HG03175 (cell line): ENCODE measurements around the gene TSPEAR.

Source experiments
- ATAC-seq: cut with Tn5 transposase; IDR thresholded peaks from one replicate; pipeline ENCODE4 v1.9.1; 2021; ENCODE audit warnings: mild to moderate bottlenecking, moderate library complexity; ENCODE audit not compliant: unreplicated experiment

Gene TSPEAR

GRCh38 chr21:44533891-44534627 is 177.3 kb downstream of the TSPEAR start:
- ATAC-seq: no peak

GRCh38 chr21:44533121-44533890 is 178.1 kb downstream of the TSPEAR start:
- ATAC-seq: no peak

DNA sequence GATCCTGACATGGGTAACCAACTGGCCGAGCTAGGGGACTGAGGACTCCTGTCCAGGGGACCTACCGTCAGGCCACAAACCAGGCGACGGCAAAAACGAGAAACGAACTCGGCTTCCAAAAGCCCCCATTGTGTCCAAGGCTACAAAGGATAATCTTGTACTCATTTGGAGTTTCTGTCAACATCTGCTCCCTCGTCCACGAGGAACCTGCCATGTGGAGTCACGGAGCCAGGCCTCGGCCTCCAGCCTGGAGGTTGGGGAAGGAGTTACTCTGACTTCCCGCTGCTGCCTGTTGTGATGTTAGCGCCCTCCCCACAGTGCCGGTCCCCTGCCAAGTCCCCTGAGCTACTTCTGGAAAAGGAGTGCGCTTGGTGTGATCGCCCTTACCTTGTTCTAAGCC is 178.7 kb downstream of the TSPEAR start:
- no peak for ATAC-seq

DNA sequence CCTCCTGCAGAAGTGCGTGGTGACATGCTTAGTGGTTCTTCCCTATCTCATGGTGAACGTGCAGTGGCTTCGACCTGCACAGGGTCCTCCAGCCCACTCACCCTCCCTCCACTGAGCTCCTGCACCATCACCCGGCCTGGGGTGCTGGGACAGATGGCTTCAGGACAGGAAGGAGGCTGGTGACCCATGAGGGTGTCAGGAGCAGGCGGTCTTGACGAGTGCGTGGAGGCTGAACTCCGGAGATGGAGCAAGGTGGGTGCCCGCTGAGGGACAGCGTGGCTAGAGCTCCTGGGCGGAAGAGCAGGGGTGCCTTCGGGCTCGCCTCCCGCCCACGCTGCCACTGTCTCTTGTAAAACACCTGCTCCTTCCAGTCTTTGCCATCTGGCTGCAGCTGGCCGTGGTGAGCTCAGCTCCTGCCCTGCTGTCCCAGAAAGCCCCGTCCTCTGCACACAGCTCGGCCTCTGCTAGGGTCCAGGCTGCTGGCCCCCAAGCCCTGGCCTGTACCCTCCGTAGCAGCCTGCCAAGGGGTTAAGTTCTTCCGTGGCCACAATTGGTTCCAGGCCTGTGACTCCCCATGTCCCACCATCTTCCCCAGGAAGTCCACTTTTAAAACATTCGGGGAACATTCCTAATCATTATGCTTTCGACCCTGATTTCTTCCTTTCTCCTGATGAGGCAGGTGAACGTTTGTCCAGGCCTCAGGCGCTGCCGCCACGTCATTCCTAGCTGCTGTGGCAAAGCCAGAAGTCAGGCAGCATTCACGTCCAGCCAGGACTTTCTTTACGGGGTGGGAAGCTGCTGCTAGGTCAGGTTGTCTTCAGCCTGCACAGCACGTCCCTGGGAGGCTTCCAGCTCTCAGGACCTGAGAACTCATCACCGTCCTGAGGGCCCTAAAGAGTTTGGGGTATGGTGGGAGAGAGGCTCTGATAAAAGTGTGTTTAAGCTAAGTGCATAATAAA is 179.5 kb downstream of the TSPEAR start:
- ATAC-seq: no peak

GRCh38 chr21:44530903-44531605 is 180.3 kb downstream of the TSPEAR start:
- no peak for ATAC-seq

GRCh38 chr21:44530221-44530902 is 181.0 kb downstream of the TSPEAR start:
- ATAC-seq: no peak

GRCh38 chr21:44529503-44530125 is 181.8 kb downstream of the TSPEAR start:
- no peak for ATAC-seq

- no peak for ATAC-seq
Observed at GRCh38 chr21:44529011-44529421, 182.4 kb downstream of the TSPEAR start.

- no peak for ATAC-seq
Observed at GRCh38 chr21:44528634-44528995, 182.8 kb downstream of the TSPEAR start.

DNA sequence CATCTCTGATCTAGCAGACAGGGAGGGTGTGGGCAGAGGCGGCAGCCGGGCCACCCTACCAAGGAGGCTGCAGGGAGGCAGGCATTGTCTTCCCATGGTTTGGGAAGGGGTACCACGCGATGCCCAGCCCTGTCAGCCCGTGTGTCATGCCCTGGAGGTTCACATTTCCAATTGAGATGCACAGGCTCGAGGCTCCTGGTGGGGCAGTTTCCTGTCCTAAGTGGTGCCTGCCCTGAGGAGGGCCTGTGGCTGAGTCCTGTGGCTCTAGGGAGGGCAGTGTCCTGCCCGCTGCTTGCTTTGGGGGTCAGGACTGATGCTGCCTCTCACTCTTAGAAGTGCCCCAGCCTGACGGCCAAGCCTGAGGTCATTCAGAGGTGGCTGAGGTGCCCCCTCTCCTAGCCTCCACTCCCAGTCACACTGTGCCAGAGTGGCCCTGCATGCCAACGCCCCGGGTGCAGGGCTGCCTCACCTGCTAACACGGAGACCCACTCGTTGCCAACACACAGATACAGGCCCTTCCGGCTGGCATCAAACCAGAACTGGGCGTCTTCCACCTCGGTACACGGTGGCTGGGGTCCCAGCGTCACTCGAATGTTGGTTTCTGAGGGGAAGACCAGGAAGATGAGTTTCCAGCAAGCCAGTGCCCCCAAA is 183.3 kb downstream of the TSPEAR start:
- no peak for ATAC-seq

DNA sequence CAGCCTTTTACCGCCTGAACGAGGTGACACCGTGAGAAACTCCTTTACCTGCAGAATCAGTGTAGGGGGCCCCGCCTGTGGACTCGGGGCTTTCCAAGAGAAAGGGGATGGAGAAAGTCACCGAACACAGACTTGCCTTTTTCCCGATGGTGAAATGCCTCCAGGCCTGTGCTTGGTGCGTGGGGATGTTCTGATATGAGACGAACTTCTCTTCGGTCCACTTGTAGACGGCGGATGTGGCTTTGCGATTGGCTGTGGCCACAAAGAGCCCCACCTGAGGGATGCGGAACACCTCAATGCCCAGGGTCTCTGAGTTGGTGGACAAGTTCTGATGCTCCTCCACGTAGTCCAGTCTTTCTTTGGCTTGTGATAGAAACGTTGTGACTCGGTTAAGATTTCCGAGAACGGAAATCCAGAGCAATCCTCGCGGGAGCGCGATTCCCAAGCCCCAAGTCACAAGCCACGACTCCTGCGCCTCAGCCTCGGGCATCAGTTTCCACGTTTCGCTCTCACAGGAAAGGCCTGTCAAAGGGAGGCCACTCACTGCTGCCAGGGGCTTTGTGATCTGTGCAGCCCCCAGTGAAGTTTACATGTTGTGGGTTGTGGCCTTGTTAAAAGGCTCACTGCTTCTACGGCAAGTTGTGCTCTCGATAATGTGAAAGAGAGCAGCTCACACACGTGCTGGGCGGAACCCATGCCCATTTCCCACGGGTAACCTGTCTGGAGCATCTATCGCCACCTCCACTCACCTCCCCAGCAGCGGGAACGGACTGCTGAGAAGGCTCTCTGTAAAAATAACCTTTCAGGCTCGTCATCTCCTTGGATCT is 184.0 kb downstream of the TSPEAR start:
- no peak for ATAC-seq

DNA sequence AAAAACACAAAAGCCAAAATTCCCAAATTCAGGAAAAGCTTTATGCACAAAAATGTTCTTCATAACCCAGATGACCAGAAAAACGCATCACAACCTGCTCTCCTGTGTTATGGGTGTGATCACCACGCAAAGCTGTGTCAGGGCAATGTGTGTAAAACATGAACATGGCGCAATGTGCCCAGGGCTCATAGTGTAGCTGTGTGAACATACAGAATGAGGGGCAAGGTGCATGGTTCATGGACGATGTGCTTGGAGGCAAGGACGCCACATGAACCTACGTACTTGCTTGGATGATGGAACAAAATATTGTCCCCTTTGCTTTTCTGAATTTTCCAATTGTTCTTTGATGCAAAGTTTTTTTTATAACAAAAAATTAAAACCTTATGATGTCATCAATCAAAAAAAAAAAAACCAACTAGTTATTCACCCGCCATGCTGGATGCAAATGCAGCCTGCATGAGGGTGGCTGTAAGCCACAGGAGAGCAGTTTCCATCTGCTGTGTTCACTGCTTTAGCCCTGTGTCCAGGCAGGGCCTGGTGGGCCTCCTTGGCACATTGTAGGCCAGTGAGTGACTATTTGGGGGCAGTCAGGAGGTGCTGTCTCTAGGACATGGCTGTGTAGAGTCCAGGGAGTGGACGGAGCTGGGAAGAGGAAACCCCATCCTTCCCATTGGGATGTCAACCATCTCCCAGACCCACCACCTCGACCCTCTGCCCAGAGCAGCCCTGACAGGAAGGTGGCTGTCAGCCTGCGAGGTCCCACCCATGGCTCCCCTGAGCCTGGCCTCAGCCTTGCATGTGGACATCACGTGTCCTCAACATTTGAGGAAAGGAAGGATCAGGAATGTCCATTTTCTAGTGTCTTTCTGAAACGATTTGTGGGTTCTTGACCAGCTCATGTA is 185.0 kb downstream of the TSPEAR start:
- no peak for ATAC-seq

- ATAC-seq: no peak
Observed at GRCh38 chr21:44525391-44526095, 185.8 kb downstream of the TSPEAR start.

DNA sequence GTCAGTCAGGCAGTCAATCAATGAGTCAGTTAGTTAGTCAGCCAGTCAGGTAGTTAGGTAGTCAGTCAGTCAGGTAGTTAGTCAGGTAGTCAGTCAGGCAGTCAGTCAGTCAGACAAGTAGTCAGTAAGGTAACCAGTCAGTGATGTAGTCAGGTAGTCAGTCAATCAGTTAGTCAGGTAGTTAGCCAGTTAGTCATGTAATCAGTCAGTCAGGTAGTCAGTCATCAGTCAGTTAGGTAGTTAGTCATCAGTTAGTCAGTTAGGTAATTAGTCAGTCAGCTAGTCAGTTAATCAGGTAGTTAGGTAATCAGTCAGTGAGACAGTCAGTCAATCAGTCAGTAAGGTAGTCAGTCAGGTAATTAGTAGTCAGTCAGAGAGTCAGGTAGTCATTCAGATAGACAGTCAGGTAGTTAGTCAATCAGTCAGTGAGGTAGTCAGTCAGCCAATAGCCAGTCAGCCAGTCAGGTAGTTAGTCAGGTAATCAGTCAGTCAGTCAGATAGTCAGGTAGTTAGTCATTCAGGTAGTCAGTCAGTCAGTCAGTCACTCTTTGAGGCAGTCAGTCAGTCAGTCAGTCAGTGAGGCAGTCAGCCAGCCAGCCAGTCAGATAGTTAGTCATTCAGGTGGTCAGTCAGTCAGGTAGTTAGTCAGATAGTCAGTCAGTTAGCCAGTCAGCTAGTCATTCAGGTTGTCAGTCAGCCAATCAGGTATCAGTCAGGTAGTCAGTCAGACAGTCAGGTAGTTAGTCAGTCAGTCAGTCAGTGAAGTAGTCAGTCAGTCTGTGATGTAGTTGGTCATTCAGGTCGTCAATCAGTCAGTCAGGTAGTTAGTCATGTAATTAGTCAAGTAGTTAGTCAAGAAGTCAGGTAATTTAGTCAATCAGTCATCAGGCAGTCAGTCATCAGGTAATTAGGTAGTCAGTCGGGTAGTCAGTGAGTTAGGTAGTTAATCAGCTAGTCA is 186.7 kb downstream of the TSPEAR start:
- ATAC-seq: no peak

DNA sequence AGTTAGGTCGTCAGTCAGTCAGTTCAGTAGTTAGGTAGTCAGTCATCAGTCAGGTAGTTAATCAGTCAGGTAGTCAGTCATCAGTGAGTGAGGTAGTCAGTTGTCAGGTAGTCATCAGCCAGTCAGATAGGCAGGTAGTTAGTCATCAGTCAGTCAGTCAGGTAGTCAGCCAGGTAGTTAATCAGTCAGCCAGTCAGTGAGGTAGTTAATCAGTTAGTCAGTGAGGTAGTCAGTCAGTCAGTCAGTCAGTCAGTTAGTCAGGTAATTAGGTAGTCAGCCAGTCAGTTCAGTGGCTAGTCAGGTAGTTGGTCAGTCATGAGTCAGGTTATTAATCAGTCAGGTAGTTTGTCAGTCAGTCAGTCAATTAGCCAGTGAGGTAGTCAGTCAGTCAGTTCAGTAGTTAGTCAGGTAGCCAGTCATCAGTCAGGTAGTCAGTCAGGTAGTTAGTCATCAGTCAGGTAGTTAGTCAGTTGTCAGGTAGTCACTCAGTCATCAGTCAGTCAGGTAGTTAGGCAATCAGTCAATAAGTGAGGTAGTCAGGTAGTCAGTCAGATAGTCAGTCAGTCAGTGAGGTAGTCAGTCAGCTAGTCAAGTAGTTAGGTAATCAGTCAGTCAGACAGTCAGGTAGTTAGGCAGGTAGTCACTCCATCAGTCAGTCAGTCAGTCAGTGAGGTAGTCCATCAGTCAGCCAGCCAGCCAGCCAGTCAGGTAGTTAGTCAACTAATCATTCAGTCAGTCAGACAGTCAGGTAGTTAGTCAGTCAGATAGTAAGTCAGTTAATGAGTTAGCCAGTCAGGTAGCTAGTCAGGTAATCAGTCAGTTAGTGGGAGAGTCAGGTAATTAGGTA is 187.6 kb downstream of the TSPEAR start:
- no peak for ATAC-seq
